ENCODE results near the gene RAB30. TPM values are rescaled to one million over a fixed set of nuclear protein-coding genes. Genes with fewer than 3 reads are reported as not detected.
"Not testable (repeated sequence)": the region's sequence is repeated elsewhere in the genome, so short reads cannot be mapped to it uniquely, and the experiment has no call there.

RAB30 gene
- total RNA-seq, 4 donors from 2014 or later: 3.4 to 54.8 (median 11.5) TPM

- no peaks in the 10 kb centered on the region for H3K36me3 ChIP-seq
- H3K9me3 ChIP-seq: peaks cover 0 to 4% (median 0%) of the 10 kb centered on the region in 4 donors
- DNase-seq: no peak
- no peak overlapping the region for H3K4me3 ChIP-seq
- no peaks in the 10 kb centered on the region for H3K4me1 ChIP-seq
- no peaks in the 10 kb centered on the region for H3K27me3 ChIP-seq
- no peak for TF ChIP-seq POLR2A (IDR thresholded peaks at IDR 0.05)
- H3K27ac ChIP-seq: no peak overlapping the region
These were observed 127.5 kb downstream of the RAB30 start for GRCh38 chr11:82944198-82944597.

- H3K4me3 ChIP-seq, H3K27me3 ChIP-seq, H3K9me3 ChIP-seq, DNase-seq, H3K27ac ChIP-seq, H3K4me1 ChIP-seq, H3K36me3 ChIP-seq: not testable (repeated sequence)
These were observed 128.3 kb downstream of the RAB30 start for GRCh38 chr11:82943430-82943829.

GRCh38 chr11:82942376-82942775 lies 129.3 kb downstream of the RAB30 start:
- Histone ChIP-seq H3K4me1 (no peaks in the 10 kb centered on the region), H3K27ac (no peak overlapping the region), H3K9me3 (peaks cover 0 to 4% (median 0%) of the 10 kb centered on the region in 4 donors), H3K27me3 (no peaks in the 10 kb centered on the region), H3K4me3 (no peak overlapping the region), H3K36me3 (no peaks in the 10 kb centered on the region)
- TF ChIP-seq POLR2A (IDR thresholded peaks at IDR 0.05): no peak
- no peak for TF ChIP-seq CTCF (IDR thresholded peaks at IDR 0.05)
- DNase-seq: no peak

- no peak overlapping the region for H3K27ac ChIP-seq
- no peak for DNase-seq
- H3K36me3 ChIP-seq: no peaks in the 10 kb centered on the region
- H3K9me3 ChIP-seq: peaks cover 0 to 4% (median 0%) of the 10 kb centered on the region in 4 donors
- H3K4me3 ChIP-seq: no peak overlapping the region
- no peaks in the 10 kb centered on the region for H3K27me3 ChIP-seq
- H3K4me1 ChIP-seq: no peaks in the 10 kb centered on the region
- TF ChIP-seq POLR2A (IDR thresholded peaks at IDR 0.05): no peak
- TF ChIP-seq CTCF (IDR thresholded peaks at IDR 0.05): no peak
These were observed 132.2 kb downstream of the RAB30 start for GRCh38 chr11:82939456-82939855.

- H3K27ac ChIP-seq: no peak overlapping the region
- H3K36me3 ChIP-seq: no peaks in the 10 kb centered on the region
- H3K9me3 ChIP-seq: peaks cover 0 to 4% (median 0%) of the 10 kb centered on the region in 4 donors
- TF ChIP-seq POLR2A (IDR thresholded peaks at IDR 0.05) (no peak), CTCF (IDR thresholded peaks at IDR 0.05) (no peak)
- H3K27me3 ChIP-seq: no peaks in the 10 kb centered on the region
- no peaks in the 10 kb centered on the region for H3K4me1 ChIP-seq
- no peak overlapping the region for H3K4me3 ChIP-seq
- DNase-seq: no peak
These were observed 134.1 kb downstream of the RAB30 start for GRCh38 chr11:82937554-82937953.

GRCh38 chr11:82936261-82936660 lies 135.4 kb downstream of the RAB30 start:
- H3K4me3 ChIP-seq: no peak overlapping the region
- no peak for TF ChIP-seq CTCF (IDR thresholded peaks at IDR 0.05)
- no peak for TF ChIP-seq POLR2A (IDR thresholded peaks at IDR 0.05)
- no peaks in the 10 kb centered on the region for H3K4me1 ChIP-seq
- no peaks in the 10 kb centered on the region for H3K36me3 ChIP-seq
- no peaks in the 10 kb centered on the region for H3K27me3 ChIP-seq
- H3K9me3 ChIP-seq: no peaks in the 10 kb centered on the region
- H3K27ac ChIP-seq: no peak overlapping the region
- no peak for DNase-seq

- Histone ChIP-seq H3K4me1 (no peaks in the 10 kb centered on the region), H3K9me3 (no peaks in the 10 kb centered on the region), H3K4me3 (no peak overlapping the region), H3K36me3 (no peaks in the 10 kb centered on the region), H3K27ac (no peak overlapping the region), H3K27me3 (no peaks in the 10 kb centered on the region)
- no peak for DNase-seq
- no peak for TF ChIP-seq CTCF (IDR thresholded peaks at IDR 0.05)
These were observed 139.1 kb downstream of the RAB30 start for GRCh38 chr11:82932564-82932963.
